ENCODE data around the gene MTOR.
"Not testable (repeated sequence)": the region's sequence is repeated elsewhere in the genome, so short reads cannot be mapped to it uniquely, and the experiment has no call there.

MTOR gene

GRCh38 chr1:11065796-11066195, 196.6 kb downstream of the MTOR start:
- CTCF ChIA-PET, result no interaction called here
- Mint-ChIP-seq H3K4me3 (no peak overlapping the region), H3K4me1 (peaks cover 25% of the 10 kb centered on the region)

GRCh38 chr1:11064942-11065341, 197.4 kb downstream of the MTOR start:
- H3K4me3 Mint-ChIP-seq, result no peak overlapping the region
- no peak for DNase-seq
- no peak overlapping the region for H3K27ac Mint-ChIP-seq
- no peaks in the 10 kb centered on the region for H3K9me3 Mint-ChIP-seq
- no peaks in the 10 kb centered on the region for H3K27me3 Mint-ChIP-seq
- CTCF ChIA-PET, result interaction anchor here (1.8 kb wide), 1 partner anchor 26 kb away, joined by 6 read pairs; no protein-coding TSS in a partner anchor
- peaks cover 41% of the 10 kb centered on the region for H3K36me3 Mint-ChIP-seq
- H3K4me1 Mint-ChIP-seq, result peaks cover 31% of the 10 kb centered on the region

More at GRCh38 chr1:11065796-11066195, 196.6 kb downstream of the MTOR start:
- Mint-ChIP-seq H3K27ac (no peak overlapping the region), H3K9me3 (no peaks in the 10 kb centered on the region), H3K27me3 (no peaks in the 10 kb centered on the region), H3K36me3 (peaks cover 42% of the 10 kb centered on the region)
- DNase-seq, result no peak

GRCh38 chr1:11063937-11064537, 198.3 kb downstream of the MTOR start:
- CTCF ChIA-PET, result interaction anchor here (0.7 to 1.8 kb wide), 2 partner anchors 25 to 134 kb away, joined by 3 to 6 read pairs; no protein-coding TSS in a partner anchor
- H3K4me3 Mint-ChIP-seq, result not testable (repeated sequence)
- H3K36me3 Mint-ChIP-seq, result peaks cover 36% of the 10 kb centered on the region

DNA sequence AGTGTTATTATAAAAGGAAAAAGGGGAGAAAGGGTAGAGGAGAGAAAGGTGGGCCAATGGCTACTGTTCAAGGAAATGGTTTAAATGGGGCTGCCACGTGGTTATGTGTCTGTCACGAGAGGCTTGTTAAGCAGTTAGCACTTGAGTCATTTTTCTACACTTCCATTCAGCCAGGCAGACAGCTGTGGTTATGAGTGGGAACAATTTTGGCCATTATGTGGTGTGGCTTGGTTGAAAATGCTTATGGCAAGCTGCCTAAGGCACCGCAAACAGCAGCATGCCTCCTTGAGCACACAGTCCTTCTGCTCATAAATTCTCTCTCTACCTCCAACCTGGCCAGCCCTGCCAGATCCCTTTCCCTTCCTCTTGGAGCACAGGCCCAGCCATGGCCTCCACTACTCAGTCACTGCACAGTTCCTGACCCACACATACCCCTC, 199.4 kb downstream of the MTOR start:
- H3K9me3 Mint-ChIP-seq, result no peaks in the 10 kb centered on the region
- H3K27ac Mint-ChIP-seq, result peak overlapping the region; percentile 64
- no peak overlapping the region for H3K4me3 Mint-ChIP-seq
- CTCF ChIA-PET, result interaction anchor here (2.8 kb wide), 1 partner anchor 26 kb away, joined by 17 read pairs; no protein-coding TSS in a partner anchor
- peaks cover 29% of the 10 kb centered on the region for H3K36me3 Mint-ChIP-seq
- DNase-seq, result no peak
- H3K4me1 Mint-ChIP-seq, result peaks cover 37% of the 10 kb centered on the region
- H3K27me3 Mint-ChIP-seq, result no peaks in the 10 kb centered on the region

More at GRCh38 chr1:11063937-11064537, 198.3 kb downstream of the MTOR start:
- H3K4me1 Mint-ChIP-seq, result peaks cover 31% of the 10 kb centered on the region
- not testable (repeated sequence) for H3K27me3 Mint-ChIP-seq, DNase-seq, H3K27ac Mint-ChIP-seq, H3K9me3 Mint-ChIP-seq

GRCh38 chr1:11061652-11062365, 200.5 kb downstream of the MTOR start:
- peaks cover 37% of the 10 kb centered on the region for H3K4me1 Mint-ChIP-seq
- peak overlapping the region; percentile 94 for H3K4me3 Mint-ChIP-seq
- DNase-seq, result no peak
- peaks cover 34% of the 10 kb centered on the region for H3K36me3 Mint-ChIP-seq
- peak overlapping the region; percentile 90 for H3K27ac Mint-ChIP-seq
- CTCF ChIA-PET, result interaction anchor here (1.0 to 2.8 kb wide), 4 partner anchors 24 to 584 kb away, joined by 3 to 17 read pairs (median 4); partner anchors contain the start of gene MTOR
- H3K9me3 Mint-ChIP-seq, result no peaks in the 10 kb centered on the region
- H3K27me3 Mint-ChIP-seq, result no peaks in the 10 kb centered on the region

DNA sequence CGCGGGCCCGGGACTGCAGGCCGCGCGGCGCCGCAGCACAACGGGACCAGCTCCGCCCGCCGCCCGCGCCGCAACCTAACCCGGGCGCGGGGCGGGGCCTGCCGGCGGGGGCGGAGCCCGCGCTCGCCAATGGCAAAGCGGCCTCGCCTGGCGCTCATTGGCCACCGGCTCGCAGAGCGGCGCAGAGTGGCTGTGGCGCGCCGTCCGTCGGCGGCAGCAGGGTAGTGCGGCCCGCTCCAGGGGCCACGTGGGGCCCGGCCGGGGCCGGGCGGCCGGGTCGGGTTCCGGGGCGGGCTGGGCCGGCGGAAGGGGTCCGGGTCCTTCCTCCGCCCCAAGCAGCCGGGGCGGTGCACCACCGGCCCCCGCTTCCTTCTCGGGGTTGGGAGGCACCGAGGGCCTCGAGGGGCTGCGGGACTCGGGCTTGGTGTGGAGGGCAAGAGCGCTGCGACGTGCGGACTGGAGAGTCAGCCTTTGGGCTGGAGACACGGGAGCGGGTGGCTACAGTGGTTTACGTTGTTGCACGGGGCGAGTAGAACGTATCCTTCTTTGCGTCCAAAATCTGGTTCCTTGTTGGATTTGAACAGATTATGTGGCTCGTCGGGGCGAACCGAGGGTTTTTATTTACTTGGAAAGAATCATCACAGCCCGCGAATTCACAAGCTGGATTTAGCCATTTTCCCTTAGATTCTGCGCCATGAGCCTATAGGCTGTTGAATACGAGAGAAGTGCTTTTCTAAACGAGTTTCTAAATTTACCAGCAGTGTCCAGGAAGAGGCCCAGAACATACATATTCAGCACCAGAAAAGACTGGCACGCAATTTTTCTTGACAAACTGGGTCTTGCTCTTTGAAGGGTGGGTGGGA, 202.2 kb downstream of the MTOR start, which contains the start of gene SRM:
Gene SRM (minus strand): TSS at position 51 of the 863 bp plus-strand sequence. CDS start 75 bp downstream, outside the sequence.
- H3K9me3 Mint-ChIP-seq, result no peaks in the 10 kb centered on the region

GRCh38 chr1:11059155-11059967, 203.0 kb downstream of the MTOR start:
- Mint-ChIP-seq H3K4me1 (peaks cover 37% of the 10 kb centered on the region), H3K36me3 (peaks cover 18% of the 10 kb centered on the region)

More for the DNA sequence above, 202.2 kb downstream of the MTOR start, which contains the start of gene SRM:
- Mint-ChIP-seq H3K27ac (peak within 1 kb of the TSS; percentile 92), H3K4me3 (peak within 1 kb of the TSS; percentile 97), H3K36me3 (peaks cover 21% of the 10 kb centered on the region), H3K4me1 (peaks cover 37% of the 10 kb centered on the region), H3K27me3 (no peaks in the 10 kb centered on the region)
- CTCF ChIA-PET, result interaction anchor here (0.6 to 2.8 kb wide), 4 partner anchors 23 to 1358 kb away, joined by 3 to 17 read pairs (median 4); no protein-coding TSS in a partner anchor
- peak; percentile 92 for DNase-seq

GRCh38 chr1:11058595-11059154, 203.7 kb downstream of the MTOR start:
- H3K4me3 Mint-ChIP-seq, result peak overlapping the region; percentile 97
- H3K27ac Mint-ChIP-seq, result peak overlapping the region; percentile 37
- H3K36me3 Mint-ChIP-seq, result peaks cover 19% of the 10 kb centered on the region
- DNase-seq, result no peak
- peaks cover 37% of the 10 kb centered on the region for H3K4me1 Mint-ChIP-seq
- no peaks in the 10 kb centered on the region for H3K27me3 Mint-ChIP-seq
- H3K9me3 Mint-ChIP-seq, result no peaks in the 10 kb centered on the region
- CTCF ChIA-PET, result interaction anchor here (0.6 to 2.3 kb wide), 2 partner anchors 21 to 568 kb away, joined by 4 to 12 read pairs; no protein-coding TSS in a partner anchor

More at GRCh38 chr1:11059155-11059967, 203.0 kb downstream of the MTOR start:
- Mint-ChIP-seq H3K4me3 (peak overlapping the region; percentile 97), H3K27ac (peak overlapping the region; percentile 92), H3K9me3 (no peaks in the 10 kb centered on the region), H3K27me3 (no peaks in the 10 kb centered on the region)
- DNase-seq, result no peak
- CTCF ChIA-PET, result no interaction called here

GRCh38 chr1:11058026-11058425, 204.3 kb downstream of the MTOR start:
- no peaks in the 10 kb centered on the region for H3K27me3 Mint-ChIP-seq
- no peak for DNase-seq
- H3K4me1 Mint-ChIP-seq, result peaks cover 33% of the 10 kb centered on the region
- H3K4me3 Mint-ChIP-seq, result peak overlapping the region; percentile 97
- H3K27ac Mint-ChIP-seq, result no peak overlapping the region
- no peaks in the 10 kb centered on the region for H3K9me3 Mint-ChIP-seq
- peaks cover 16% of the 10 kb centered on the region for H3K36me3 Mint-ChIP-seq
- CTCF ChIA-PET, result interaction anchor here (2.3 kb wide), 1 partner anchor 20 kb away, joined by 12 read pairs; no protein-coding TSS in a partner anchor

- Mint-ChIP-seq H3K36me3 (peaks cover 14% of the 10 kb centered on the region), H3K27ac (no peak overlapping the region), H3K4me1 (peaks cover 28% of the 10 kb centered on the region), H3K4me3 (no peak overlapping the region), H3K9me3 (no peaks in the 10 kb centered on the region), H3K27me3 (no peaks in the 10 kb centered on the region)
- CTCF ChIA-PET, result interaction anchor here (2.3 kb wide), 1 partner anchor 19 kb away, joined by 12 read pairs; no protein-coding TSS in a partner anchor
- no peak for DNase-seq
Measured at GRCh38 chr1:11057477-11057876, 204.9 kb downstream of the MTOR start.
